OCI-M2 (cell line): ENCODE measurements around the gene CADPS.

Experiments used
- DNase-seq: peaks from one replicate; lab custom pipeline; 2025; ENCODE audit not compliant: unreplicated experiment; lab: John Stamatoyannopoulos, UW

CADPS gene

GRCh38 chr3:62566022-62566557 lies 309.1 kb downstream of the CADPS start:
- DNase-seq = no peak

GRCh38 chr3:62562596-62562995 lies 312.6 kb downstream of the CADPS start:
- no peak for DNase-seq

- no peak for DNase-seq
These were observed 313.2 kb downstream of the CADPS start for GRCh38 chr3:62562017-62562416.

- no peak for DNase-seq
These were observed 315.3 kb downstream of the CADPS start for GRCh38 chr3:62559831-62560445.

- DNase-seq = no peak
These were observed 316.6 kb downstream of the CADPS start for GRCh38 chr3:62558549-62559112.

GRCh38 chr3:62557983-62558382 lies 317.2 kb downstream of the CADPS start:
- no peak for DNase-seq

- DNase-seq = no peak
These were observed 317.8 kb downstream of the CADPS start for GRCh38 chr3:62557450-62557849.

- DNase-seq = no peak
These were observed 318.9 kb downstream of the CADPS start for GRCh38 chr3:62556121-62556815.

GRCh38 chr3:62554264-62554799 lies 320.9 kb downstream of the CADPS start:
- DNase-seq = no peak

GRCh38 chr3:62553811-62554210 lies 321.4 kb downstream of the CADPS start:
- DNase-seq = no peak

- no peak for DNase-seq
These were observed 323.7 kb downstream of the CADPS start for GRCh38 chr3:62551556-62551955.

GRCh38 chr3:62550439-62550838 lies 324.8 kb downstream of the CADPS start:
- no peak for DNase-seq

- DNase-seq = no peak
These were observed 326.5 kb downstream of the CADPS start for GRCh38 chr3:62548528-62549205.

- no peak for DNase-seq
These were observed 328.9 kb downstream of the CADPS start for GRCh38 chr3:62546266-62546665.

GRCh38 chr3:62542185-62542584 lies 333.0 kb downstream of the CADPS start:
- DNase-seq = no peak

GRCh38 chr3:62539762-62540161 lies 335.5 kb downstream of the CADPS start:
- DNase-seq = no peak

GRCh38 chr3:62538691-62539356 lies 336.4 kb downstream of the CADPS start:
- DNase-seq = no peak

- no peak for DNase-seq
These were observed 340.9 kb downstream of the CADPS start for GRCh38 chr3:62534326-62534725.

GRCh38 chr3:62532796-62533195 lies 342.4 kb downstream of the CADPS start:
- DNase-seq = no peak

GRCh38 chr3:62531981-62532380 lies 343.2 kb downstream of the CADPS start:
- DNase-seq = no peak

- no peak for DNase-seq
These were observed 343.7 kb downstream of the CADPS start for GRCh38 chr3:62531493-62531892.
